Right cardiac atrium (tissue), 5 donors: Measurements from ENCODE around the gene KCNIP1. TPM values are rescaled to one million over a fixed set of nuclear protein-coding genes. Genes with fewer than 3 reads are reported as not detected.

Experiments used
- ATAC-seq, 2 donors: fragments of 200-7000 bp; cut with Tn5 transposase; one replicate each; pipeline versions ENCODE4 v1.8.0 to v1.9.1; 2020; ENCODE audit warnings: moderate library complexity in 2 of 2, mild to moderate bottlenecking in 1 of 2
- DNase-seq, 3 donors: peaks; one replicate each; pipeline ENCODE4 v3.0.0-alpha.2; 2020
- H3K27ac ChIP-seq: one replicate; pipeline ENCODE4 v1.5.1; 2013; ENCODE audit warnings: mild to moderate bottlenecking, low read length, control low read depth, moderate library complexity
- H3K27me3 ChIP-seq: one replicate; pipeline ENCODE4 v1.6.1; 2013; ENCODE audit not compliant: control insufficient read depth, insufficient read depth
- H3K4me1 ChIP-seq: one replicate; pipeline ENCODE4 v1.6.1; 2013; ENCODE audit warnings: low read length; ENCODE audit not compliant: control insufficient read depth, insufficient read depth
- H3K4me3 ChIP-seq: one replicate; pipeline ENCODE4 v1.5.1; 2013; ENCODE audit warnings: low read length, control low read depth
- H3K9me3 ChIP-seq: one replicate; pipeline ENCODE4 v1.6.1; 2013; ENCODE audit warnings: low read length; ENCODE audit not compliant: control insufficient read depth
- WGBS: extraction: QIAGEN DNeasy Blood & Tissue Kit; methylation state at CpG from one replicate; pipeline ENCODE4 v1.1.7; 2013; 5-methylcytosine and 5-hydroxymethylcytosine counted together
- intact Hi-C, 4 donors: fragments of 100-400 bp; cut with DNase I; formaldehyde crosslinking; loops; one replicate each; pipeline versions ENCODE4 v1.11.0 to v1.14.0; 2022 to 2023
- polyA plus RNA-seq: library from polyadenylated mRNA; stranded (reverse); fragments of 200-250 nt; gene quantifications from one replicate; pipeline ENCODE4 v1.2.3, GENCODE V29; 2013
- total RNA-seq, 4 donors: library from RNA; stranded (reverse); fragmentation: NEBNext Ultra II Directional; extraction: Animal tissue kit (Norgen Biotek cat#: 25700); gene quantifications; one replicate each; pipeline ENCODE4 v1.2.1, GENCODE V29; 2021
- donor health status: healthy with polysubstance abuse.
- donor health status: DM: no; HTN: yes; CAD: no.
- donor health status: DM: no; HTN: no; CAD: no.
- donor health status: DM: no; HTN: yes; CAD: no; lungs with severe emphysema.
- donor health status: DM: yes; HTN: yes; CAD: no.

Gene KCNIP1
- total and polyA plus RNA-seq, 5 donors: 0.11 TPM; not detected in 4

GRCh38 chr5:170606941-170607340 is 103.1 kb downstream of the KCNIP1 start:
- WGBS: 76% methylated on average over 9 of the region's 9 CpGs
- H3K27me3 ChIP-seq: no peaks in the 10 kb centered on the region
- no peak overlapping the region for H3K27ac ChIP-seq
- ATAC-seq (no peak), DNase-seq (no peak)
- no peaks in the 10 kb centered on the region for H3K9me3 ChIP-seq
- no peak overlapping the region for H3K4me3 ChIP-seq
- H3K4me1 ChIP-seq: no peaks in the 10 kb centered on the region
- intact Hi-C loops: no loop called here

GRCh38 chr5:170611449-170612090 is 107.8 kb downstream of the KCNIP1 start:
- intact Hi-C loops: no loop called here

GRCh38 chr5:170612256-170612678 is 108.4 kb downstream of the KCNIP1 start:
- ATAC-seq (no peak), DNase-seq (no peak)
- Histone ChIP-seq H3K4me1 (no peaks in the 10 kb centered on the region), H3K27me3 (no peaks in the 10 kb centered on the region), H3K9me3 (no peaks in the 10 kb centered on the region), H3K27ac (no peak overlapping the region), H3K4me3 (no peak overlapping the region)
- intact Hi-C loops: no loop called here
- 72% methylated on average over 6 of the region's 6 CpGs for WGBS

More at GRCh38 chr5:170611449-170612090, 107.8 kb downstream of the KCNIP1 start:
- Histone ChIP-seq H3K27me3 (no peaks in the 10 kb centered on the region), H3K9me3 (no peaks in the 10 kb centered on the region), H3K4me3 (no peak overlapping the region), H3K27ac (no peak overlapping the region), H3K4me1 (no peaks in the 10 kb centered on the region)
- DNase-seq (no peak), ATAC-seq (no peak)
- 35% methylated on average over 6 of the region's 6 CpGs for WGBS

- ATAC-seq: no peak
- H3K4me3 ChIP-seq: no peak overlapping the region
- H3K27me3 ChIP-seq: no peaks in the 10 kb centered on the region
- H3K27ac ChIP-seq: no peak overlapping the region
- no peaks in the 10 kb centered on the region for H3K4me1 ChIP-seq
- H3K9me3 ChIP-seq: no peaks in the 10 kb centered on the region
- DNase-seq: no peak
- WGBS: 28% methylated on average over 5 of the region's 5 CpGs
- intact Hi-C loops: no loop called here
Observed at GRCh38 chr5:170614065-170614490, 110.3 kb downstream of the KCNIP1 start.

GRCh38 chr5:170614720-170615119 is 110.9 kb downstream of the KCNIP1 start:
- no peaks in the 10 kb centered on the region for H3K4me1 ChIP-seq
- no peaks in the 10 kb centered on the region for H3K9me3 ChIP-seq
- H3K4me3 ChIP-seq: no peak overlapping the region
- DNase-seq (no peak), ATAC-seq (no peak)
- 82% methylated on average over 7 of the region's 7 CpGs for WGBS
- H3K27me3 ChIP-seq: no peaks in the 10 kb centered on the region
- intact Hi-C loops: no loop called here
- no peak overlapping the region for H3K27ac ChIP-seq

- no peak for ATAC-seq
- 26% methylated on average over 7 of the region's 7 CpGs for WGBS
- intact Hi-C loops: no loop called here
Observed at GRCh38 chr5:170617533-170618490, 114.0 kb downstream of the KCNIP1 start.

GRCh38 chr5:170619869-170620268 is 116.0 kb downstream of the KCNIP1 start:
- no peaks in the 10 kb centered on the region for H3K4me1 ChIP-seq
- no peaks in the 10 kb centered on the region for H3K27me3 ChIP-seq
- H3K9me3 ChIP-seq: no peaks in the 10 kb centered on the region
- no peak overlapping the region for H3K4me3 ChIP-seq
- H3K27ac ChIP-seq: no peak overlapping the region
- intact Hi-C loops: no loop called here
- DNase-seq: no peak
- ATAC-seq: no peak
- 88% methylated on average over 1 of the region's 1 CpG for WGBS

More at GRCh38 chr5:170617533-170618490, 114.0 kb downstream of the KCNIP1 start:
- no peaks in the 10 kb centered on the region for H3K4me1 ChIP-seq
- no peak for DNase-seq
- no peaks in the 10 kb centered on the region for H3K27me3 ChIP-seq
- H3K9me3 ChIP-seq: no peaks in the 10 kb centered on the region
- no peak overlapping the region for H3K4me3 ChIP-seq
- no peak overlapping the region for H3K27ac ChIP-seq

GRCh38 chr5:170622933-170623332 is 119.1 kb downstream of the KCNIP1 start:
- no peak overlapping the region for H3K27ac ChIP-seq
- ATAC-seq (no peak), DNase-seq (no peak)
- WGBS: 95% methylated on average over 16 of the region's 16 CpGs
- no peak overlapping the region for H3K4me3 ChIP-seq
- no peaks in the 10 kb centered on the region for H3K9me3 ChIP-seq
- no peaks in the 10 kb centered on the region for H3K4me1 ChIP-seq
- intact Hi-C loops: no loop called here
- H3K27me3 ChIP-seq: no peaks in the 10 kb centered on the region

- Histone ChIP-seq H3K4me3 (no peak overlapping the region), H3K27ac (no peak overlapping the region), H3K9me3 (no peaks in the 10 kb centered on the region), H3K4me1 (no peaks in the 10 kb centered on the region), H3K27me3 (no peaks in the 10 kb centered on the region)
- DNase-seq (peak in 2 of 3 donors; percentile 71 to 78), ATAC-seq (peak; percentile 23 to 43)
- 43% methylated on average over 16 of the region's 16 CpGs for WGBS
- intact Hi-C loops: loop anchor here in 1 of 4 donors (2.0 kb wide), 1 partner anchor 189 kb away; no protein-coding TSS in a partner anchor
Observed at GRCh38 chr5:170623576-170624181, 119.9 kb downstream of the KCNIP1 start.

GRCh38 chr5:170625221-170626165 is 121.7 kb downstream of the KCNIP1 start:
- H3K4me1 ChIP-seq: no peaks in the 10 kb centered on the region
- no peaks in the 10 kb centered on the region for H3K27me3 ChIP-seq
- ATAC-seq (no peak), DNase-seq (no peak)
- WGBS: 76% methylated on average over 18 of the region's 18 CpGs
- no peaks in the 10 kb centered on the region for H3K9me3 ChIP-seq
- H3K4me3 ChIP-seq: no peak overlapping the region
- intact Hi-C loops: loop anchor here in 1 of 4 donors (2.0 kb wide), 1 partner anchor 191 kb away; no protein-coding TSS in a partner anchor
- no peak overlapping the region for H3K27ac ChIP-seq
